Neural crest cell (in vitro differentiated cells): ENCODE data around the gene MAP3K19. TPM values are rescaled to one million over a fixed set of nuclear protein-coding genes. Genes with fewer than 3 reads are reported as not detected.

Source experiments
- DNase-seq: peaks from one replicate; pipeline ENCODE4 v3.0.0; 2021; ENCODE audit warnings: low read depth, mixed read lengths, low spot score
- H3K27ac Mint-ChIP-seq: one replicate; pipeline ENCODE4 v1.8.0; 2021; ENCODE audit warnings: mild to moderate bottlenecking, mixed read lengths; ENCODE audit not compliant: unreplicated experiment
- H3K27me3 Mint-ChIP-seq: 2 replicates; pipeline ENCODE4 v1.8.0; 2021; ENCODE audit warnings: low read depth, mild to moderate bottlenecking, mixed read lengths
- H3K36me3 Mint-ChIP-seq: 2 replicates; pipeline ENCODE4 v1.8.0; 2021; ENCODE audit warnings: low read depth, mild to moderate bottlenecking, mixed read lengths
- H3K4me1 Mint-ChIP-seq: 2 replicates; pipeline ENCODE4 v1.8.0; 2021; ENCODE audit warnings: mixed read lengths
- H3K4me3 Mint-ChIP-seq: one replicate; pipeline ENCODE4 v1.8.0; 2021; ENCODE audit warnings: mild to moderate bottlenecking, mixed read lengths
- H3K9me3 Mint-ChIP-seq: 2 replicates; pipeline ENCODE4 v1.8.0; 2021; ENCODE audit warnings: mixed read lengths
- CTCF ChIP-seq: fragments of 200-600 bp; sonication (generic); conservative IDR thresholded peaks from 2 replicates; pipeline ENCODE4 v1.5.0; 2021; ENCODE audit warnings: antibody characterized with exemption, mild to moderate bottlenecking
- total RNA-seq: library from RNA; stranded (reverse); gene quantifications from 2 replicates; pipeline ENCODE4 v1.2.1, GENCODE V29; 2021

Gene MAP3K19
- total RNA-seq, 1 donor from 2014 or later, result not detected

DNA sequence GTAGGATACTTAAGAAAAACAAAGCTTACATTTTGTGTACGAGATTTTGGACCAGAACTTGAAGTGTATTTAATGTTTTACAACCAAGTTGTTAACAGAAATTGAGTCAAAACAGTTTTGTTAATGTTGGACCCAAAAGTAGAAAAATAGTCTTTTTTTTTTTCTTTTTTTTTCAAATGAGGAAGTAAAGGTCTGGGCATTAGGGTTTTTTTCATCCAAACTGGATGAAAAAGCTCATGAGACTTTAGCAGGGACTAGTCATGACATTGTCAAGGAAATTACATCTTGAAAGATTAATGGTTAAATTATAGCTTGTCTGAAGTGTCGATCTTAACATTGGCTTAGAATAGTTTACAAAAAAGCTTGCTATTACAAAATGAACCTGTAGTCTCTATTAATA lies 96.4 kb downstream of the MAP3K19 start:
- no peak for TF ChIP-seq CTCF
- DNase-seq, result no peak
- Mint-ChIP-seq H3K9me3 (no peaks in the 10 kb centered on the region), H3K4me3 (no peak overlapping the region), H3K36me3 (peaks cover 19% of the 10 kb centered on the region), H3K27me3 (no peaks in the 10 kb centered on the region), H3K4me1 (no peaks in the 10 kb centered on the region), H3K27ac (no peak overlapping the region)

DNA sequence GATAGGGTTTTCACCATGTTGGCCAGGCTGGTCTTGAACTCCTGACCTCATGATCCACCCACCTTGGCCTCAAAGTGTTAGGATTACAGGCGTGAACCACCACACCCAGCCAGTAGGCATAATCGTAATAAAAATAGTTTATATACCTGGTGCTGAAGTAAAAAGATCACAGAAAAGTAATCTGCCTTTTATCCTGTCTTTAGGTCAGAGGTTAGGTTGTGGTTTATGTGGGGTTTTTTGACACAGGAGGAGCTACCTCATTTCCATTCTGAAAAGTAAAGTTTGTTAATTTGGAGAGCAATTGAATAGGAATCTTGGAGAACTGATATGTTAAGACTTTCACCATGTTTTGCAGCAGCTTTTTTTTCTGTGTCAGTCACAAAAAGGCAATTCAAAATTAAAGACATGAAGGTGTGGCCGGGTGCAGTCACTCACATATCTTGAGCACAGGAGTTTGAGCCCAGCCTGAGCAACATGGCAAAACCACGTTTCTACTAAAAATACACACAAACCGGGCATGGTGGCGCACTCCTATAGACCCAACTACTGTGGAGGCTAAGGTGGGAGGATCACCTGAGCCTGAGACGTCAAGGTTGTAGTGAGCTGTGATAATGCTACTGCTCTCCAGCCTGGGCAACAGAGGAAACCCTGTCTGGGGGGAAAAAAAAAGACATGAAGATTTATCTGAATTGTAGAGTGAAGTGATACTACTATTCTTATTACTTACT lies 97.1 kb downstream of the MAP3K19 start:
- DNase-seq, result no peak
- peaks cover 19% of the 10 kb centered on the region for H3K36me3 Mint-ChIP-seq
- H3K27me3 Mint-ChIP-seq, result no peaks in the 10 kb centered on the region
- H3K27ac Mint-ChIP-seq, result no peak overlapping the region
- H3K4me3 Mint-ChIP-seq, result no peak overlapping the region
- H3K9me3 Mint-ChIP-seq, result no peaks in the 10 kb centered on the region
- no peaks in the 10 kb centered on the region for H3K4me1 Mint-ChIP-seq
- TF ChIP-seq CTCF, result no peak

- TF ChIP-seq CTCF, result no peak
- no peaks in the 10 kb centered on the region for H3K9me3 Mint-ChIP-seq
- H3K4me3 Mint-ChIP-seq, result no peak overlapping the region
- no peaks in the 10 kb centered on the region for H3K27me3 Mint-ChIP-seq
- peaks cover 12% of the 10 kb centered on the region for H3K36me3 Mint-ChIP-seq
- no peaks in the 10 kb centered on the region for H3K4me1 Mint-ChIP-seq
- H3K27ac Mint-ChIP-seq, result no peak overlapping the region
- no peak for DNase-seq
Measured at GRCh38 chr2:134946073-134946472, 101.2 kb downstream of the MAP3K19 start.

DNA sequence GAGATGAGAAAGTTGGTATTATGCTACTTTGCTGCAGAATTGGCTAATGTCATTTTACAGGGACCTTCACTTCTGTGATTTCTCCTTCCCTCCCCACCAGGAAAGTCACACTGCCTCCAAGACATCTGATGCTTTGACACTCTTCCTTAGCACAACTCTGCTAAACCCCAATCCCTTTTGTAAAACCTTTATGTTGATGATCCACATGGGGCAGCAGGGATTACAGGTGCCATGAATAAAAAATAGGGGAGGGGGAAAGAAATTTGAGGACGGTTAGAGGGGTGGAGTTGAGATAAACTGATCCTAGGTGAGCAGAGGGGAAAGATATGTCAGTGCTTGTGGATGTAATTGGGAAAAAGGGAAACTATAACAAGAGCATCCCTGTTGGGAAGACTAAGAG lies 102.3 kb downstream of the MAP3K19 start:
- TF ChIP-seq CTCF, result no peak
- no peaks in the 10 kb centered on the region for H3K9me3 Mint-ChIP-seq
- no peak overlapping the region for H3K27ac Mint-ChIP-seq
- no peak overlapping the region for H3K4me3 Mint-ChIP-seq
- peaks cover 6% of the 10 kb centered on the region for H3K36me3 Mint-ChIP-seq
- H3K4me1 Mint-ChIP-seq, result no peaks in the 10 kb centered on the region
- no peaks in the 10 kb centered on the region for H3K27me3 Mint-ChIP-seq
- DNase-seq, result no peak

DNA sequence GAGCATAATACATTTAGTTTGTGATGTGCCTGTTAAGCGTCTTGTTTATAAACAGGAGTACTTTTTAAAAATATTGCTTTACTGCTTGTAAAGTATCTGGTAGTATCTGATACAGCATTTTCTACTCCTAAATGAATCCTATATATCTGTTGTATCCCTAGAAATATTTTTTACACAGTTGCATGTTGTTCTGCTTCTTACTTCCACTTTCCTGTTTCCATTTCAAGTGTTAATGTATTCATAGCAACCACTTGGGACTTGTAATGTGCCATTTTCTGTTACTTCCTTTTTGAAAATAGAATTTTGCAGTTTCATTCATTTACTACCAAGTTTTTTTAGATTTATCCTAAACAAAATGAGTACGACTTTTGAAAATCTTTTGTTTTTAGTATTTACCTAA lies 103.7 kb downstream of the MAP3K19 start:
- H3K27me3 Mint-ChIP-seq, result no peaks in the 10 kb centered on the region
- no peak overlapping the region for H3K27ac Mint-ChIP-seq
- H3K4me1 Mint-ChIP-seq, result no peaks in the 10 kb centered on the region
- no peak overlapping the region for H3K4me3 Mint-ChIP-seq
- no peak for TF ChIP-seq CTCF
- DNase-seq, result no peak
- no peaks in the 10 kb centered on the region for H3K9me3 Mint-ChIP-seq
- peaks cover 10% of the 10 kb centered on the region for H3K36me3 Mint-ChIP-seq
